Stomach (tissue), 4 donors: Measurements from ENCODE around the gene DNASE1L3.

ENCODE experiments used
- CTCF ChIP-seq, 7 experiments: fragments of 450-650 bp in 4 of 7; fragments of 200-600 bp in 3 of 7; sonication (generic) in 3 of 7; IDR thresholded peaks; one replicate each; pipeline ENCODE4 v1.5.1; 2016 to 2019; ENCODE audit warnings: antibody characterized with exemption in 7 of 7, control low read depth in 2 of 7, mild to moderate bottlenecking in 1 of 7
- EP300 ChIP-seq: sonication (generic); formaldehyde crosslinking; IDR thresholded peaks from one replicate; pipeline ENCODE4 v1.6.1; 2017; ENCODE audit warnings: antibody characterized with exemption
- POLR2A ChIP-seq, 4 donors: fragments of 450-650 bp; IDR thresholded peaks; one replicate each; pipeline ENCODE4 v1.6.1; 2016; ENCODE audit warnings: antibody characterized with exemption in 4 of 4, control low read depth in 2 of 4, mild to moderate bottlenecking in 1 of 4, moderate library complexity in 1 of 4
- POLR2AphosphoS5 ChIP-seq, 3 donors: sonication (generic); formaldehyde crosslinking; IDR thresholded peaks; one replicate each; pipeline ENCODE4 v1.6.1; 2016; ENCODE audit warnings: antibody characterized with exemption in 3 of 3

GRCh38 chr3:58178528-58179234 is 32.1 kb downstream of the DNASE1L3 start:
- TF ChIP-seq CTCF (IDR thresholded peaks at IDR 0.05) (no peak), POLR2A (IDR thresholded peaks at IDR 0.05) (no peak), EP300 (no peak), POLR2AphosphoS5 (IDR thresholded peaks at IDR 0.05) (no peak)
